Fibroblast of the aortic adventitia (primary cell): ENCODE data around the gene SLC6A18. TPM values are rescaled to one million over a fixed set of nuclear protein-coding genes. Genes with fewer than 3 reads are reported as not detected.

ENCODE experiments used
- DNase-seq: peaks from one replicate; pipeline ENCODE4 v3.0.0-alpha.2; 2010; ENCODE audit warnings: low read depth
- H3K4me3 ChIP-seq: 2 replicates; pipeline ENCODE4 v1.5.1; 2011; ENCODE audit warnings: low read depth, mild to moderate bottlenecking, control low read depth, low read length, moderate library complexity
- CTCF ChIP-seq: IDR thresholded peaks from 2 replicates; pipeline ENCODE4 v1.5.1; 2011; ENCODE audit warnings: mild to moderate bottlenecking, low read length, control low read depth, inconsistent platforms; ENCODE audit not compliant: insufficient read depth
- total RNA-seq: library from RNA; depleted of rRNA; stranded (reverse); fragments of >200 nt; gene quantifications from 2 replicates; pipeline ENCODE4 v1.2.3, GENCODE V29; 2012; ENCODE audit warnings: low replicate concordance

Gene SLC6A18
- total RNA-seq, 1 donor, result not detected

- no peak for TF ChIP-seq CTCF
- H3K4me3 ChIP-seq, result no peak overlapping the region
- no peak for DNase-seq
Observed at GRCh38 chr5:1252681-1253080, 27.5 kb downstream of the SLC6A18 start.

GRCh38 chr5:1253456-1254105, 28.4 kb downstream of the SLC6A18 start:
- TF ChIP-seq CTCF, result no peak
- H3K4me3 ChIP-seq, result no peak overlapping the region
- DNase-seq, result no peak

GRCh38 chr5:1254196-1254595, 29.0 kb downstream of the SLC6A18 start:
- no peak for TF ChIP-seq CTCF
- DNase-seq, result no peak
- H3K4me3 ChIP-seq, result no peak overlapping the region

GRCh38 chr5:1255081-1255561, 29.9 kb downstream of the SLC6A18 start:
- no peak for TF ChIP-seq CTCF
- DNase-seq, result no peak
- no peak overlapping the region for H3K4me3 ChIP-seq

- H3K4me3 ChIP-seq, result no peak overlapping the region
- TF ChIP-seq CTCF, result no peak
- DNase-seq, result no peak
Observed at GRCh38 chr5:1256776-1257175, 31.6 kb downstream of the SLC6A18 start.

- no peak for TF ChIP-seq CTCF
- no peak overlapping the region for H3K4me3 ChIP-seq
Observed at GRCh38 chr5:1257363-1257762, 32.2 kb downstream of the SLC6A18 start.

GRCh38 chr5:1257841-1258240, 32.7 kb downstream of the SLC6A18 start:
- H3K4me3 ChIP-seq, result no peak overlapping the region
- no peak for TF ChIP-seq CTCF
- DNase-seq, result no peak

More at GRCh38 chr5:1257363-1257762, 32.2 kb downstream of the SLC6A18 start:
- no peak for DNase-seq
